22Rv1 (cell line): ENCODE measurements around the gene NEUROG3.

ENCODE experiments used
- CTCF ChIP-seq: fragments of 450-650 bp; IDR thresholded peaks from 2 replicates; pipeline ENCODE4 v1.5.1; 2017; ENCODE audit warnings: mild to moderate bottlenecking
- ZFX ChIP-seq: fragments of 450-650 bp; IDR thresholded peaks from 2 replicates; pipeline ENCODE4 v1.6.1; 2017; ENCODE audit warnings: antibody characterized with exemption, borderline replicate concordance

- no peak for TF ChIP-seq CTCF
- TF ChIP-seq ZFX = no peak
Measured at GRCh38 chr10:69533658-69534057, 39.6 kb downstream of the NEUROG3 start.
